Mesenchymal stem cell (in vitro differentiated cells and primary cell): Measurements from ENCODE around the gene AP1M2.

Experiments
- DNase-seq: peaks from one replicate; pipeline ENCODE4 v3.0.0-alpha.2; 2013
- H2AFZ ChIP-seq: one replicate; pipeline ENCODE4 v1.6.1; 2013; ENCODE audit warnings: low read depth, mild to moderate bottlenecking, control low read depth, inconsistent platforms, low read length, moderate library complexity
- H2AK5ac ChIP-seq: 2 replicates; pipeline ENCODE4 v1.6.1; 2013; ENCODE audit warnings: low read length, moderate library complexity, mild to moderate bottlenecking, inconsistent platforms; ENCODE audit not compliant: severe bottlenecking
- H2BK120ac ChIP-seq: one replicate; pipeline ENCODE4 v1.6.1; 2013; ENCODE audit warnings: low read depth, mild to moderate bottlenecking, inconsistent platforms, low read length, moderate library complexity
- H2BK12ac ChIP-seq, 2 experiments: one replicate each; pipeline ENCODE4 v1.6.1; 2013; ENCODE audit warnings: inconsistent platforms in 2 of 2, low read length in 2 of 2, mild to moderate bottlenecking in 2 of 2, moderate library complexity in 2 of 2, control low read depth in 1 of 2
- H2BK15ac ChIP-seq: one replicate; pipeline ENCODE4 v1.6.1; 2013; ENCODE audit warnings: mild to moderate bottlenecking, low read depth, inconsistent platforms; ENCODE audit not compliant: poor library complexity, severe bottlenecking
- H2BK5ac ChIP-seq: 2 replicates; pipeline ENCODE4 v1.6.1; 2013; ENCODE audit warnings: low read depth, mild to moderate bottlenecking, low read length, control low read depth, inconsistent platforms; ENCODE audit not compliant: poor library complexity, severe bottlenecking
- H3K14ac ChIP-seq, 2 experiments: one replicate each; pipeline ENCODE4 v1.6.1; 2013; ENCODE audit warnings: inconsistent platforms in 2 of 2, low read length in 2 of 2, control low read depth in 1 of 2, mild to moderate bottlenecking in 1 of 2, moderate library complexity in 1 of 2
- H3K18ac ChIP-seq, 2 experiments: one replicate each; pipeline ENCODE4 v1.6.1; 2013; ENCODE audit warnings: inconsistent platforms in 2 of 2, low read length in 2 of 2, control low read depth in 1 of 2, low read depth in 1 of 2, mild to moderate bottlenecking in 1 of 2
- H3K23ac ChIP-seq, 2 experiments: one replicate each; pipeline ENCODE4 v1.6.1; 2013; ENCODE audit warnings: inconsistent platforms in 2 of 2, low read length in 2 of 2, mild to moderate bottlenecking in 2 of 2, moderate library complexity in 2 of 2, control low read depth in 1 of 2
- H3K27ac ChIP-seq: 2 replicates; pipeline ENCODE4 v1.5.1; 2013; ENCODE audit warnings: mild to moderate bottlenecking, moderate library complexity, low read length, control low read depth, inconsistent platforms; ENCODE audit not compliant: poor library complexity, severe bottlenecking
- H3K27me3 ChIP-seq, 2 experiments: 2 replicates each; pipeline versions ENCODE4 v1.6.1 to v1.7.0; 2013; ENCODE audit warnings: low read length in 2 of 2, mild to moderate bottlenecking in 2 of 2, moderate library complexity in 2 of 2, control low read depth in 1 of 2, inconsistent platforms in 1 of 2; ENCODE audit not compliant: control insufficient read depth in 1 of 2, insufficient read depth in 1 of 2
- H3K36me3 ChIP-seq, 2 experiments: 2 replicates each; pipeline versions ENCODE4 v1.6.1 to v1.7.0; 2013; ENCODE audit warnings: low read length in 2 of 2, control low read depth in 1 of 2, inconsistent platforms in 1 of 2, low read depth in 1 of 2, mild to moderate bottlenecking in 1 of 2; ENCODE audit not compliant: insufficient read depth in 2 of 2, control insufficient read depth in 1 of 2
- H3K4ac ChIP-seq, 2 experiments: one replicate each; pipeline ENCODE4 v1.6.1; 2013; ENCODE audit warnings: inconsistent platforms in 2 of 2, low read length in 2 of 2, mild to moderate bottlenecking in 2 of 2, moderate library complexity in 2 of 2, control low read depth in 1 of 2, low read depth in 1 of 2
- H3K4me1 ChIP-seq: 2 replicates; pipeline ENCODE4 v1.6.1; 2013; ENCODE audit warnings: low read depth, low read length, control low read depth; ENCODE audit not compliant: control insufficient read depth, insufficient read depth
- H3K4me2 ChIP-seq: 2 replicates; pipeline ENCODE4 v1.6.1; 2013; ENCODE audit warnings: low read length, mild to moderate bottlenecking, inconsistent platforms; ENCODE audit not compliant: poor library complexity, severe bottlenecking
- H3K4me3 ChIP-seq, 2 experiments: 2 replicates each; pipeline versions ENCODE4 v1.5.1 to v1.7.0; 2013; ENCODE audit warnings: low read length in 2 of 2, mild to moderate bottlenecking in 2 of 2, control low read depth in 1 of 2, low read depth in 1 of 2; ENCODE audit not compliant: insufficient read depth in 1 of 2
- H3K79me1 ChIP-seq: replicated peaks from 2 replicates; pipeline ENCODE4 v1.6.1; 2013; ENCODE audit warnings: mild to moderate bottlenecking, control low read depth, low read length, inconsistent platforms; ENCODE audit not compliant: poor library complexity, severe bottlenecking
- H3K9ac ChIP-seq: 2 replicates; pipeline ENCODE4 v1.7.0; 2013; ENCODE audit warnings: mild to moderate bottlenecking, low read length, moderate library complexity
- H3K9me3 ChIP-seq: 2 replicates; pipeline ENCODE4 v1.7.0; 2013; ENCODE audit warnings: mild to moderate bottlenecking, low read length; ENCODE audit not compliant: control insufficient read depth
- H4K8ac ChIP-seq: one replicate; pipeline ENCODE4 v1.6.1; 2013; ENCODE audit warnings: inconsistent platforms, mild to moderate bottlenecking, low read length, moderate library complexity
- H4K91ac ChIP-seq: one replicate; pipeline ENCODE4 v1.6.1; 2013; ENCODE audit warnings: mild to moderate bottlenecking, low read length, inconsistent platforms
- WGBS: methylation state at CpG from one replicate; pipeline ENCODE4 v1.1.7; 2013; ENCODE audit warnings: mixed read lengths; 5-methylcytosine and 5-hydroxymethylcytosine counted together

Gene AP1M2

GRCh38 chr19:10603873-10604459 is 16.9 kb upstream of the AP1M2 start:
- Histone ChIP-seq H3K27ac (no peak overlapping the region), H3K4me3 (peak overlapping the region in 1 of 2 experiments; percentile 92), H4K8ac (peak overlapping the region; percentile 10), H3K36me3 (no peaks in the 10 kb centered on the region), H3K4me2 (peak overlapping the region; percentile 80), H3K9me3 (no peaks in the 10 kb centered on the region), H4K91ac (peak overlapping the region; percentile 12), H3K9ac (peak overlapping the region; percentile 95), H3K4me1 (peaks cover 14% of the 10 kb centered on the region), H2BK12ac (peak overlapping the region in 1 of 2 experiments; percentile 86), H3K18ac (peak overlapping the region in 1 of 2 experiments; percentile 100), H2AFZ (no peak overlapping the region), H3K79me1 (peaks cover 26% of the 10 kb centered on the region), H2AK5ac (peak overlapping the region; percentile 34), H3K27me3 (peaks cover 5 to 7% of the 10 kb centered on the region in 2 experiments), H3K4ac (peak overlapping the region; percentile 39 to 91), H2BK15ac (no peak overlapping the region), H2BK120ac (no peak overlapping the region), H3K14ac (peak overlapping the region in 1 of 2 experiments; percentile 62), H3K23ac (peak overlapping the region in 1 of 2 experiments; percentile 90), H2BK5ac (no peak overlapping the region)
- WGBS: 80% methylated on average over 8 of the region's 9 CpGs
- DNase-seq: peak; percentile 48

GRCh38 chr19:10603084-10603872 is 16.2 kb upstream of the AP1M2 start:
- Histone ChIP-seq H2BK5ac (peak overlapping the region; percentile 39), H3K36me3 (no peaks in the 10 kb centered on the region), H2BK15ac (peak overlapping the region; percentile 90), H3K23ac (peak overlapping the region in 1 of 2 experiments; percentile 90), H3K14ac (peak overlapping the region; percentile 43 to 73), H2AFZ (peak overlapping the region; percentile 8), H2BK120ac (peak overlapping the region; percentile 42), H3K4me1 (peaks cover 14% of the 10 kb centered on the region), H3K18ac (peak overlapping the region; percentile 98 to 100), H3K9ac (peak overlapping the region; percentile 95), H2BK12ac (peak overlapping the region in 1 of 2 experiments; percentile 86), H3K27me3 (peaks cover 6 to 7% of the 10 kb centered on the region in 2 experiments), H4K8ac (peak overlapping the region; percentile 74), H3K9me3 (no peaks in the 10 kb centered on the region), H3K4me2 (peak overlapping the region; percentile 80), H4K91ac (peak overlapping the region; percentile 57), H2AK5ac (peak overlapping the region; percentile 15), H3K79me1 (peaks cover 25% of the 10 kb centered on the region), H3K4ac (peak overlapping the region; percentile 39 to 91), H3K4me3 (peak overlapping the region; percentile 92 to 100), H3K27ac (peak overlapping the region; percentile 35)
- WGBS: 14% methylated on average over 18 of the region's 19 CpGs
- DNase-seq: peak; percentile 17

- Histone ChIP-seq H3K4ac (peak overlapping the region; percentile 85 to 95), H3K36me3 (no peaks in the 10 kb centered on the region), H4K8ac (peak overlapping the region; percentile 74), H2AK5ac (no peak overlapping the region), H3K4me1 (peaks cover 14% of the 10 kb centered on the region), H3K4me3 (peak overlapping the region; percentile 92 to 100), H3K9ac (peak overlapping the region; percentile 95), H4K91ac (peak overlapping the region; percentile 96), H3K27me3 (peaks cover 7 to 11% of the 10 kb centered on the region in 2 experiments), H2AFZ (peak overlapping the region; percentile 74), H2BK5ac (no peak overlapping the region), H2BK15ac (peak overlapping the region; percentile 80), H2BK12ac (peak overlapping the region in 1 of 2 experiments; percentile 45), H3K18ac (peak overlapping the region; percentile 98 to 100), H3K9me3 (no peaks in the 10 kb centered on the region), H3K79me1 (peaks cover 24% of the 10 kb centered on the region), H3K4me2 (peak overlapping the region; percentile 80), H2BK120ac (peak overlapping the region; percentile 88), H3K14ac (peak overlapping the region; percentile 43 to 92), H3K27ac (peak overlapping the region; percentile 51), H3K23ac (peak overlapping the region in 1 of 2 experiments; percentile 99)
- peak; percentile 77 for DNase-seq
- WGBS: under 1% methylated on average over 57 of the region's 76 CpGs
Observed at GRCh38 chr19:10602330-10603083, 15.4 kb upstream of the AP1M2 start.
